ENCODE results near the gene RPS6KA3. TPM values are rescaled to one million over a fixed set of nuclear protein-coding genes. Genes with fewer than 3 reads are reported as not detected.

The RPS6KA3 gene
- total RNA-seq, 1 experiment from 2014 or later: 35.5 TPM

GRCh38 chrX:20230406-20230805, 36.3 kb downstream of the RPS6KA3 start:
- TF ChIP-seq POLR2AphosphoS5 (IDR thresholded peaks at IDR 0.05; ENCODE audit: low read depth, low read length): no peak
- TF ChIP-seq ATF3 (IDR thresholded peaks at IDR 0.05): no peak
- TF ChIP-seq YY1 (IDR thresholded peaks at IDR 0.05; ENCODE audit: extremely low read depth, insufficient replicate concordance, low read depth, low read length): no peak
- no peak for TF ChIP-seq CBX3 (IDR thresholded peaks at IDR 0.05; ENCODE audit: low read depth)
- TF ChIP-seq ELF1 (IDR thresholded peaks at IDR 0.05; ENCODE audit: borderline replicate concordance, low read depth): no peak
- TF ChIP-seq CTCF (IDR thresholded peaks at IDR 0.05 in 2 of 3, conservative IDR thresholded peaks at IDR 0.05 in 1 of 3; ENCODE audit: borderline replicate concordance in 1 of 3, insufficient read depth in 1 of 3, low read depth in 2 of 3, low read length in 2 of 3): no peak
- no peak for TF ChIP-seq EZH2 (IDR thresholded peaks at IDR 0.05)
- TF ChIP-seq RAD21 (IDR thresholded peaks at IDR 0.05; ENCODE audit: low read depth): no peak
- TF ChIP-seq JUND (IDR thresholded peaks at IDR 0.05): no peak
- no peak for TF ChIP-seq SRF (IDR thresholded peaks at IDR 0.05; ENCODE audit: low read depth)
- TF ChIP-seq SP1 (IDR thresholded peaks at IDR 0.05; ENCODE audit: low read depth): no peak
- TF ChIP-seq CEBPB (IDR thresholded peaks at IDR 0.05; ENCODE audit: low read depth): no peak
- CTCF ChIA-PET: no interaction called here
- Histone ChIP-seq H3K4me2 (ENCODE audit: low read length) (no peak overlapping the region), H3K4me3 (replicated peaks in 1 of 2; ENCODE audit: low read depth in 1 of 2, low read length in 2 of 2) (no peak overlapping the region), H3K36me3 (ENCODE audit: control insufficient read depth in 1 of 2, insufficient read depth in 2 of 2, low read length in 2 of 2) (no peaks in the 10 kb centered on the region; a peak in 1 of 4 replicates), H3K27ac (ENCODE audit: low read depth, low read length) (no peak overlapping the region), H3K27me3 (ENCODE audit: insufficient read depth, low read length) (no peaks in the 10 kb centered on the region), H4K20me1 (ENCODE audit: insufficient read depth) (no peaks in the 10 kb centered on the region), H3K79me2 (ENCODE audit: insufficient read depth, low read length) (0 out of 2 replicates have a peak, but pooled peaks cover 1% of the 10 kb centered on the region), H3K9ac (ENCODE audit: low read length) (no peak overlapping the region), H3K4me1 (ENCODE audit: control insufficient read depth in 1 of 2, insufficient read depth in 2 of 2, low read length in 2 of 2) (no peaks in the 10 kb centered on the region), H3K9me3 (ENCODE audit: control insufficient read depth in 1 of 2, insufficient read depth in 1 of 2, low read depth in 1 of 2, low read length in 2 of 2) (no peaks in the 10 kb centered on the region), H2AFZ (ENCODE audit: low read depth, low read length, poor library complexity, severe bottlenecking) (no peak overlapping the region), H3K9me2 (ENCODE audit: insufficient read depth) (no peaks in the 10 kb centered on the region)
- RAD21 ChIA-PET (ENCODE audit: low non-redundant PET in 1 of 2, low total read pairs in 2 of 2, uncharacterized antibody in 2 of 2, unreplicated experiment in 2 of 2): no interaction called here
- ATAC-seq: no peak
- intact Hi-C loops (cut with micrococcal nuclease): no loop called here
- no peak for DNase-seq (ENCODE audit: low read depth, low spot score)
- no TSS peak for BruUV-seq (replicated peaks)
- POLR2A ChIA-PET: no interaction called here

All from HCT116 (cell line).